Left kidney (tissue), 8 donors: ENCODE measurements around the gene IL1RL1. TPM values are rescaled to one million over a fixed set of nuclear protein-coding genes. Genes with fewer than 3 reads are reported as not detected.

Source experiments
- DNase-seq: peaks from one replicate; pipeline ENCODE4 v3.0.0-alpha.2; 2013
- long read RNA-seq, 8 donors: transcript quantifications; one replicate each; lab custom pipeline, GENCODE V29; 2026
- polyA plus RNA-seq: library from polyadenylated mRNA; unstranded; fragments of 120-200 nt; gene quantifications from one replicate; pipeline ENCODE4 v1.2.1, GENCODE V29; 2013; ENCODE audit not compliant: insufficient read length

IL1RL1 gene
- 0.48 TPM for polyA plus RNA-seq
- long read RNA-seq, donor 1, result 0 reads
- long read RNA-seq, donor 2, result 0 reads
- long read RNA-seq, donor 3, result 0 reads
- long read RNA-seq, donor 4, result 0 reads
- long read RNA-seq, donor 5, result 0 reads
- long read RNA-seq, donor 6, result 0 reads
- long read RNA-seq, donor 7, result 0 reads
- long read RNA-seq, donor 8, result 0 reads

GRCh38 chr2:102310964-102311640 lies at the start of gene IL1RL1:
Gene IL1RL1, plus strand, starts transcription at chr2:102311563. Its CDS starts 26,702 bp downstream, at chr2:102338265.
- DNase-seq, result no peak

- DNase-seq, result no peak
These were observed 48.9 kb upstream of the IL1RL1 start for GRCh38 chr2:102262216-102263129.

- no peak for DNase-seq
These were observed 46.4 kb upstream of the IL1RL1 start for GRCh38 chr2:102264952-102265351.

- no peak for DNase-seq
These were observed 45.2 kb upstream of the IL1RL1 start for GRCh38 chr2:102266204-102266603.

- DNase-seq, result no peak
These were observed 43.6 kb upstream of the IL1RL1 start for GRCh38 chr2:102267774-102268173.

GRCh38 chr2:102268510-102269199 lies 42.7 kb upstream of the IL1RL1 start:
- DNase-seq, result peak; percentile 51

- DNase-seq, result no peak
These were observed 42.2 kb upstream of the IL1RL1 start for GRCh38 chr2:102269200-102269524.

GRCh38 chr2:102271844-102272243 lies 39.5 kb upstream of the IL1RL1 start:
- DNase-seq, result no peak

- no peak for DNase-seq
These were observed 37.6 kb upstream of the IL1RL1 start for GRCh38 chr2:102273619-102274211.

- no peak for DNase-seq
These were observed 34.7 kb upstream of the IL1RL1 start for GRCh38 chr2:102276549-102277201.

- no peak for DNase-seq
These were observed 34.1 kb upstream of the IL1RL1 start for GRCh38 chr2:102277202-102277700.

- no peak for DNase-seq
These were observed 32.5 kb upstream of the IL1RL1 start for GRCh38 chr2:102278720-102279390.

- DNase-seq, result no peak
These were observed 32.0 kb upstream of the IL1RL1 start for GRCh38 chr2:102279391-102279735.

- no peak for DNase-seq
These were observed 28.7 kb upstream of the IL1RL1 start for GRCh38 chr2:102282678-102283091.

- no peak for DNase-seq
These were observed 27.4 kb upstream of the IL1RL1 start for GRCh38 chr2:102283996-102284395.

GRCh38 chr2:102284611-102285010 lies 26.8 kb upstream of the IL1RL1 start:
- no peak for DNase-seq

- DNase-seq, result no peak
These were observed 26.0 kb upstream of the IL1RL1 start for GRCh38 chr2:102285368-102285767.

GRCh38 chr2:102286041-102286440 lies 25.3 kb upstream of the IL1RL1 start:
- no peak for DNase-seq

GRCh38 chr2:102289129-102289528 lies 22.2 kb upstream of the IL1RL1 start:
- DNase-seq, result no peak

GRCh38 chr2:102290594-102290993 lies 20.8 kb upstream of the IL1RL1 start:
- DNase-seq, result no peak
